HCT116 (cell line): ENCODE results near the gene EGFR.

Source experiments
- EZH2 ChIP-seq: fragments of 200-600 bp; sonication (generic); IDR thresholded peaks from 2 replicates; pipeline ENCODE4 v1.6.1; 2017; ENCODE audit warnings: antibody characterized with exemption, mixed run types
- POLR2A ChIP-seq: IDR thresholded peaks from 2 replicates; pipeline ENCODE4 v1.7.0; 2011; ENCODE audit warnings: borderline replicate concordance; ENCODE audit not compliant: insufficient read depth, insufficient read length; ENCODE audit errors: extremely low read depth
- SP1 ChIP-seq: IDR thresholded peaks from 2 replicates; pipeline ENCODE4 v1.6.1; 2012; ENCODE audit warnings: low read depth

DNA sequence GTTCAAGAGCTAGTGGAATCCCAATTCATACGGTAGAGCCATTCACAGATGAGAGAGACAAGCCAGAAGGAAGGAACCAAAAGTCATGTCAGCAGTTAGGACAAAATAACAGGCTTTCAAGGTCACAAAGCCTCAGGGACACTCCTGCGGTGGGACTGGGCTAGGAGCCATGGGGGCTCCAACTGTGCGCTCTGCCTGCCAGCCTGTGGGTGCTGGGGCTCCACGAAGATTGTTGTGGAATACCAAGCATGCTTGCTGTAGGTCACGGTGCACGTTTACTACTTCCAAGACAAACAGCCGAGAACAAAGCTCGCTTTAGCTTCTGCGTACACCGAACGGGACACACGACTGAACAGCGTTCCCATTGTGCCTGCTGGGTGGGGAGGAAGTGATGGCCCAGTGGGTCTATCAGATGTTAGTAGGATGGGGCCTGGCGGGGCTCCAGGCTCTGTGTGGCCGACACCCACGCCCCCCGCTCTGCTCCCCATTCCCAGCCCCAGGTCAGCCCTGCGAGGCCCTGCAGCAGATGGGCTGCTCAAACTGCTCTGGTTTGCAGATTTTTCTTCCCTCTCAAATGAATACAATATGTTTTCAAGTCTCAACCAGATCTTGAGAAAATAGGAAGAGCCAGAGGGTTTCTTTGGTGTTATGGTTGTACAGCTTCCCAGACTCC is 158.9 kb downstream of the EGFR start:
- TF ChIP-seq POLR2A (no peak), SP1 (no peak), EZH2 (no peak)
